DMS 273 (cell line): ENCODE data around the gene GRID2.
A peak's percentile ranks its signal among the peaks of the same experiment; 100 is the strongest.
"Not testable (repeated sequence)": the region's sequence is repeated elsewhere in the genome, so short reads cannot be mapped to it uniquely, and the experiment has no call there.

Experiments used
- DNase-seq: peaks from one replicate; lab custom pipeline; 2025; ENCODE audit not compliant: unreplicated experiment; lab: John Stamatoyannopoulos, UW

Gene GRID2

GRCh38 chr4:92305148-92305877 lies 1.5 kb downstream of the GRID2 start:
- peak; percentile 90 for DNase-seq

GRCh38 chr4:92305878-92306520 lies 2.2 kb downstream of the GRID2 start:
- peak; percentile 71 for DNase-seq

GRCh38 chr4:92307181-92307580 lies 3.4 kb downstream of the GRID2 start:
- no peak for DNase-seq

- no peak for DNase-seq
These were observed 4.1 kb downstream of the GRID2 start for GRCh38 chr4:92307866-92308265.

GRCh38 chr4:92317047-92317446 lies 13.3 kb downstream of the GRID2 start:
- DNase-seq = no peak

GRCh38 chr4:92328095-92328494 lies 24.3 kb downstream of the GRID2 start:
- no peak for DNase-seq

GRCh38 chr4:92333016-92333415 lies 29.2 kb downstream of the GRID2 start:
- DNase-seq = peak; percentile 13

GRCh38 chr4:92334716-92335350 lies 31.1 kb downstream of the GRID2 start:
- peak; percentile 8 for DNase-seq

GRCh38 chr4:92339676-92340075 lies 35.9 kb downstream of the GRID2 start:
- DNase-seq = peak; percentile 24

GRCh38 chr4:92344216-92344615 lies 40.5 kb downstream of the GRID2 start:
- no peak for DNase-seq

GRCh38 chr4:92346289-92346688 lies 42.5 kb downstream of the GRID2 start:
- no peak for DNase-seq

GRCh38 chr4:92357966-92358365 lies 54.2 kb downstream of the GRID2 start:
- no peak for DNase-seq

GRCh38 chr4:92359491-92359890 lies 55.7 kb downstream of the GRID2 start:
- peak; percentile 14 for DNase-seq

- no peak for DNase-seq
These were observed 58.3 kb downstream of the GRID2 start for GRCh38 chr4:92362028-92362427.

GRCh38 chr4:92368653-92369052 lies 64.9 kb downstream of the GRID2 start:
- DNase-seq = no peak

GRCh38 chr4:92381616-92382015 lies 77.8 kb downstream of the GRID2 start:
- DNase-seq = no peak

- DNase-seq = no peak
These were observed 78.4 kb downstream of the GRID2 start for GRCh38 chr4:92382128-92382527.

- DNase-seq = peak; percentile 65
These were observed 83.8 kb downstream of the GRID2 start for GRCh38 chr4:92387459-92388069.

- DNase-seq = no peak
These were observed 95.3 kb downstream of the GRID2 start for GRCh38 chr4:92399032-92399431.

GRCh38 chr4:92403525-92403924 lies 99.8 kb downstream of the GRID2 start:
- DNase-seq = not testable (repeated sequence)

GRCh38 chr4:92406488-92406887 lies 102.7 kb downstream of the GRID2 start:
- no peak for DNase-seq

GRCh38 chr4:92421920-92422319 lies 118.2 kb downstream of the GRID2 start:
- no peak for DNase-seq
